Subcutaneous abdominal adipose tissue (tissue), 5 donors: ENCODE results near the gene C19orf47.

Experiments
- H3K27ac ChIP-seq: one replicate; pipeline ENCODE4 v1.7.0; 2013; ENCODE audit warnings: low read depth, mild to moderate bottlenecking, inconsistent platforms, low read length, moderate library complexity
- H3K27me3 ChIP-seq, 5 donors: one replicate each; pipeline ENCODE4 v1.7.0; 2013; ENCODE audit warnings: low read length in 5 of 5, inconsistent platforms in 1 of 5; ENCODE audit not compliant: control insufficient read depth in 5 of 5, insufficient read depth in 4 of 5
- H3K36me3 ChIP-seq, 5 donors: one replicate each; pipeline ENCODE4 v1.7.0; 2013; ENCODE audit warnings: low read length in 5 of 5; ENCODE audit not compliant: control insufficient read depth in 5 of 5, insufficient read depth in 5 of 5
- H3K4me1 ChIP-seq, 5 donors: one replicate each; pipeline ENCODE4 v1.7.0; 2013; ENCODE audit warnings: low read length in 5 of 5, mild to moderate bottlenecking in 3 of 5, moderate library complexity in 1 of 5; ENCODE audit not compliant: control insufficient read depth in 5 of 5, insufficient read depth in 5 of 5
- H3K4me3 ChIP-seq, 5 donors: one replicate each; pipeline ENCODE4 v1.7.0; 2013; ENCODE audit warnings: low read length in 5 of 5, low read depth in 1 of 5
- H3K9ac ChIP-seq, 5 donors: one replicate each; pipeline ENCODE4 v1.7.0; 2013; ENCODE audit warnings: low read length in 5 of 5, mild to moderate bottlenecking in 4 of 5, moderate library complexity in 3 of 5
- H3K9me3 ChIP-seq, 5 donors: one replicate each; pipeline ENCODE4 v1.7.0; 2013; ENCODE audit warnings: low read length in 5 of 5; ENCODE audit not compliant: control insufficient read depth in 5 of 5
- donor health status: healthy.
- donor health status: healthy.
- donor health status: healthy.
- donor health status: healthy.
- donor health status: healthy.

C19orf47 gene

DNA sequence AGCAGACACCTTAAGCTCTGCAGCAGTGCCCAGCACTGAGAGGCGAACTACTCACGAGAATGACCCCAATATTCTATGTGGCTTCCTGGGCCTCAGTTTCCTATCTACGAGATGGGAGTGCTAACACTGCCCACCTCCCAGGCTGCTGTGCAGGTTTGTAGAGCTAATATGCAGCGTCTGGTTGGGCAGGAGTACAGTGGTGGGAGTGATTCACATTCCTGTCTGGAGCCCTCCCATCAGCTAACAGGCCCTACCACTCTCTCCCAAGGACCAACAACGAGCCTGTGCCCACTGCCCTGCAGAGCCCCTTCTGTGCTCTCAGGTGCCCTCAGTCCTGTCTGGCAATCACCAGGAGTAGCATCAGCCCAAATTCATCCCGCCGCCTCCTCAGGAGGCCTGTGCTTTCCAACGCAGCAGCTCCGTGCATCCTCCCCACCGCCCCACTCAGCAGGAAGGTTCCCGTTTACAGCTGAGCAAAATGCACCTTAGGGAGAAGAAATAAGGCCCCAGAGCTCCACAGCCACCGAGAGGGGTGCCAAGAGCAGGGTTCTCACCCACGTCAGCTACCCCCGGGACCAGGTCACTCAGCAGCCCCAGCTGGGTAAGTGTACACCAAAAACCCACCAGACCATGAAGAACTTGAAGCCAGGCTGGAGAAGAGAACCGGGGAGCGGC lies 69.7 kb downstream of the C19orf47 start:
- Histone ChIP-seq H3K27ac (peak overlapping the region; percentile 88), H3K27me3 (no peaks in the 10 kb centered on the region), H3K9ac (peak overlapping the region; percentile 26 to 68 (median 64)), H3K9me3 (no peaks in the 10 kb centered on the region), H3K4me1 (peaks cover 39 to 89% (median 86%) of the 10 kb centered on the region in 5 donors), H3K4me3 (peak overlapping the region; percentile 26 to 54 (median 36)), H3K36me3 (peaks cover 0 to 6% (median 0%) of the 10 kb centered on the region in 5 donors)

- Histone ChIP-seq H3K27ac (peak overlapping the region; percentile 88), H3K4me3 (peak overlapping the region in 2 of 5 donors; percentile 4 to 54), H3K9me3 (no peaks in the 10 kb centered on the region), H3K4me1 (peaks cover 32 to 82% (median 79%) of the 10 kb centered on the region in 5 donors), H3K27me3 (no peaks in the 10 kb centered on the region), H3K36me3 (peaks cover 0 to 9% (median 3%) of the 10 kb centered on the region in 5 donors), H3K9ac (peak overlapping the region in 3 of 5 donors; percentile 11 to 66 (median 64))
These were observed 70.7 kb downstream of the C19orf47 start for GRCh38 chr19:40277356-40278059.

GRCh38 chr19:40274585-40275544 lies 73.3 kb downstream of the C19orf47 start:
- Histone ChIP-seq H3K4me1 (peaks cover 15 to 71% (median 59%) of the 10 kb centered on the region in 5 donors), H3K9ac (peak overlapping the region in 2 of 5 donors; percentile 21 to 56), H3K4me3 (peak overlapping the region in 2 of 5 donors; percentile 0 to 33), H3K36me3 (peaks cover 0 to 21% (median 6%) of the 10 kb centered on the region in 5 donors), H3K27ac (peak overlapping the region; percentile 50), H3K27me3 (no peaks in the 10 kb centered on the region), H3K9me3 (no peaks in the 10 kb centered on the region)

DNA sequence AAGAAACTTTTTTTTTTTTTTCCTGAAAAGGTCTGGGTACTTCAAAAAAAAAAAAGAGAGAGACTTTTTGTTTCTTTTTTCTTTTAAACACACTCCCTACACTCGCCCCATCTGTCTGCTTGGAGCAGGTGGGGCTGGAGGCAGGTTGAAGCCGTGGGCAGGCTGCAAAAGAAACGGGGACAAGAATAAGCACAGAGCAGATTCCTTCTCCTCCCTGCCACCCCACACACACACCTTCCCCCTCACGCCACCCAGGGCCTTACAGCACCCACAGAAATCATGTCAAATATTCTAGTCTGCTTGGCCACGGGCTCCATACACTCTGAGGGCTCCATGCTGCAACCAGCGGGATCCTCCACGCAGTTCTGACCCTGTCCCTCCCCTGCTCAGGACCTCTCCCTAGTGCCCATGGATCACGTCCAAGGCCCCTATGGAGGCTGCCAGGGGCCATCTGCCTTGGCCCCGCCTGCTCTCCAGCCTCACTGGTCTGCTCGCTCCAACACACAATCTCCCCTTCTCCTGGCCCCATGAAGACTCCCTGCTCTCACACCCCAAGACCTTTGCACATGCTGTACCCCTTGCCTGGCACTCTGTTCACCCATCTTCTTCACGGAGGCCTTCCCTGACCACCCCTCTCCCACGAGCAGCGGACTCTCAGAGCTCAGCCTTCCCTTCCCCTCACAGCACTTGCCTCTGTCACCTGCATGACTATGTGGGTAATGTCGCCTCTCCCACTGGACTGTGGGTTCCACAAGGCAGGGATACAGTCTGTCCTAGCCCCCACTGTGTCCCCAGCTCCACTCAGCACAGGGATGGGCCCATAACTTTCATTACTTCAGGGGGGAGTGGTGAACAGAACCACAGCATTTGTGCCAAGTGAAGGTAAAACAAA lies 74.5 kb downstream of the C19orf47 start:
- Histone ChIP-seq H3K9me3 (no peaks in the 10 kb centered on the region), H3K36me3 (peaks cover 0 to 29% (median 8%) of the 10 kb centered on the region in 5 donors), H3K4me1 (peaks cover 15 to 60% (median 50%) of the 10 kb centered on the region in 5 donors), H3K27ac (peak overlapping the region; percentile 50), H3K9ac (peak overlapping the region in 3 of 5 donors; percentile 0 to 21 (median 16)), H3K4me3 (peak overlapping the region in 1 of 5 donors; percentile 6), H3K27me3 (no peaks in the 10 kb centered on the region)

GRCh38 chr19:40272261-40272660 lies 75.9 kb downstream of the C19orf47 start:
- Histone ChIP-seq H3K36me3 (peaks cover 0 to 29% (median 11%) of the 10 kb centered on the region in 5 donors), H3K4me3 (no peak overlapping the region), H3K27ac (no peak overlapping the region), H3K9me3 (no peaks in the 10 kb centered on the region), H3K9ac (no peak overlapping the region), H3K27me3 (no peaks in the 10 kb centered on the region), H3K4me1 (peaks cover 13 to 60% (median 48%) of the 10 kb centered on the region in 5 donors)

- Histone ChIP-seq H3K4me3 (no peak overlapping the region), H3K27me3 (no peaks in the 10 kb centered on the region), H3K27ac (no peak overlapping the region), H3K9ac (no peak overlapping the region), H3K9me3 (no peaks in the 10 kb centered on the region), H3K4me1 (peaks cover 14 to 62% (median 48%) of the 10 kb centered on the region in 5 donors), H3K36me3 (peaks cover 0 to 29% (median 11%) of the 10 kb centered on the region in 5 donors)
These were observed 76.5 kb downstream of the C19orf47 start for GRCh38 chr19:40271706-40272105.

GRCh38 chr19:40270362-40271089 lies 77.7 kb downstream of the C19orf47 start:
- no peaks in the 10 kb centered on the region for H3K27me3 ChIP-seq
- H3K9ac ChIP-seq = peak overlapping the region in 1 of 5 donors; percentile 6
- no peaks in the 10 kb centered on the region for H3K9me3 ChIP-seq
- peak overlapping the region; percentile 44 for H3K27ac ChIP-seq
- H3K4me1 ChIP-seq = peaks cover 14 to 74% (median 60%) of the 10 kb centered on the region in 5 donors
- no peak overlapping the region for H3K4me3 ChIP-seq
- H3K36me3 ChIP-seq = peaks cover 0 to 31% (median 11%) of the 10 kb centered on the region in 5 donors
